Tongue (tissue), 2 donors: Measurements from ENCODE around the gene GPC4. TPM values are rescaled to one million over a fixed set of nuclear protein-coding genes. Genes with fewer than 3 reads are reported as not detected.

Experiments
- DNase-seq: peaks from one replicate; pipeline ENCODE4 v3.0.0-alpha.2; 2015
- total RNA-seq: library from RNA; depleted of rRNA; stranded (reverse); fragments of >200 nt; gene quantifications from one replicate; pipeline ENCODE4 v1.2.3, GENCODE V29; 2014

Gene GPC4
- total RNA-seq, result 66.7 TPM

GRCh38 chrX:133415276-133416105 lies at the start of gene GPC4:
GPC4 (minus strand) TSS chrX:133415489; CDS start chrX:133414965, 524 bp downstream.
- peak; percentile 86 for DNase-seq

- DNase-seq, result no peak
Observed at GRCh38 chrX:133461231-133461630, 45.9 kb upstream of the GPC4 start.

GRCh38 chrX:133454924-133455323 lies 39.6 kb upstream of the GPC4 start:
- no peak for DNase-seq

- no peak for DNase-seq
Observed at GRCh38 chrX:133454491-133454914, 39.2 kb upstream of the GPC4 start.

- DNase-seq, result no peak
Observed at GRCh38 chrX:133448512-133449076, 33.3 kb upstream of the GPC4 start.

GRCh38 chrX:133444952-133445831 lies 29.9 kb upstream of the GPC4 start:
- peak; percentile 24 for DNase-seq

- no peak for DNase-seq
Observed at GRCh38 chrX:133444196-133444595, 28.9 kb upstream of the GPC4 start.

- no peak for DNase-seq
Observed at GRCh38 chrX:133440797-133441163, 25.5 kb upstream of the GPC4 start.

GRCh38 chrX:133440081-133440796 lies 24.9 kb upstream of the GPC4 start:
- no peak for DNase-seq

- DNase-seq, result no peak
Observed at GRCh38 chrX:133437766-133438165, 22.5 kb upstream of the GPC4 start.

GRCh38 chrX:133437356-133437755 lies 22.1 kb upstream of the GPC4 start:
- DNase-seq, result no peak

- no peak for DNase-seq
Observed at GRCh38 chrX:133435544-133436124, 20.3 kb upstream of the GPC4 start.

GRCh38 chrX:133434197-133434820 lies 19.0 kb upstream of the GPC4 start:
- no peak for DNase-seq

- no peak for DNase-seq
Observed at GRCh38 chrX:133419911-133420310, 4.6 kb upstream of the GPC4 start.

GRCh38 chrX:133418588-133418987 lies 3.3 kb upstream of the GPC4 start:
- DNase-seq, result no peak

GRCh38 chrX:133417364-133417763 lies 2.1 kb upstream of the GPC4 start:
- DNase-seq, result no peak

GRCh38 chrX:133414406-133415275 lies 648 bp downstream of the GPC4 start:
- peak; percentile 35 for DNase-seq

- DNase-seq, result no peak
Observed at GRCh38 chrX:133413218-133413925, 1.9 kb downstream of the GPC4 start.

GRCh38 chrX:133412665-133413064 lies 2.6 kb downstream of the GPC4 start:
- DNase-seq, result no peak

- peak; percentile 35 for DNase-seq
Observed at GRCh38 chrX:133412246-133412645, 3.0 kb downstream of the GPC4 start.
